Measurements from ENCODE around the gene SOX13.
A peak's percentile ranks its signal among the peaks of the same experiment; 100 is the strongest.

SOX13 gene

DNA sequence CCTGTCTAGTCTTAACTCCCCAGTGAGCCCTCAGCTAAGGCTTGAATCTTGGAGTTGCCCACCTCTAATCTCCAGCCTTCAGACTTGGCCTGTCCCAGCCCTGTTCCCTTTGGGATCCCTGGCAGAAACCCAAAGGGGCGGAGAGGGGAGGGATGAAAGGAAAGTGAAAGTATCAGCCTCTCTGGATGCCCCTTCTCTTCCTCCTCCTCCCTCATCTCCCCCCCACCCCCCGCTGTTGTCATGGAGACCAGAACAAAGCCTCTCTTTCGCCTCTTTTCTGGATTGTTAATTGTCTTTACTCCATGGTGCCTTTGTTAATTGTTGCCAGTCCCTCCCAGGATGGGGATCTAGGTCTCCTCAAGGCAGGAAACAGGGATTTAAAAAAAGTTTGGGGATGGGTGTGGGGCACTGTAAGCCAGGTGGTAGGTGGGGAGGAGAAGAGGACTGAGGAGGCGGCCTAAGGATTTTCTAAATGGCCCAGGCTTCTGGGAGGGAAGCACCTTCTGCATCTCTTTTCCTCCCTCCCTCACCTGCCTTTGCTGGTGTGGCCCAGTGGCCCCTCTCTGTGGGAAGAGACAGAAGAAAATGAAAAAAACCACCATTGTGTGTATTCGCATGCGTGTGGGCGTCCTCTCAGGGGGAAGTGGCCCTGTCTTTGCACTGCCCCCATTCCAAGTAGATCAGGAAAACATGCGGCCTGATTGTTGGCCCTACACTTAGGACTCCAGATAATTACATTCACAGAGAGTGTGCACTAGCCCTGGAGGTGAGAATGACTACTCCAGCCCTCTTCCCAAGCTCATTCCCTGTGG, 7.5 kb upstream of the SOX13 start:
- no peak for DNase-seq

DNA sequence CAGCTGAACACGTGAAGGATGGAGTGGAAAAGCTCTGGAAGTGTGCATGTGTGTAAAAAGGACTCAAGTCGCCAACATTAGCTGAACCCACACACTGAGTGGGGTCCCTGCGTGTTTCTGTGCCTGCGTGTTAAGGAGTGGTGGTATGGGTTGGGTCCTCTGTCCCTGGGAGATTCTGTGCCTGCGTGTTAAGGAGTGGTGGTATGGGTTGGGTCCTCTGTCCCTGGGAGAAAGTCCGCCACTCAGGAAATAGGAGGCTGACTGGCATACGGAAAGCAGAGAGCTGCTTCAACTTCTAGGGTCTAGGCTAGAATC, 7.0 kb upstream of the SOX13 start:
- no peak for DNase-seq

DNA sequence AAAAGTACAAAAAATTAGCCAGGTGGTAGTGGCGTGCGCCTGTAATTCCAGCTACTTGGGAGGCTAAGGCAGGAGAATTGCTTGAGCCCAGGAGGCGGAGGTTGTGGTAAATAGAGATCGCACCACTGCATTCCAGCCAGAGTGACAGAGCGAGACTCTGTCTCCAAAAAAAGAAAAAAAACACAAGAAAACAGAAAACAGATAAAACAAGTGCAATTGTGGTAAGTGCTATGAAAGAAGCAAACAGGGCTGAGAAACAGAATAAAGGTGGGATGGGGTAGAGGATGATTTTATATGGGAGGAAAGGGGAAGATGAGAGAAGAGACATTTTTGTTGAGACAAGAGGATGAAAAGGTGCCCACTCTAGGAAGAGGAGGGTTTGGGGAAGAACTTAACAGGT, 5.0 kb upstream of the SOX13 start:
- DNase-seq = no peak

DNA sequence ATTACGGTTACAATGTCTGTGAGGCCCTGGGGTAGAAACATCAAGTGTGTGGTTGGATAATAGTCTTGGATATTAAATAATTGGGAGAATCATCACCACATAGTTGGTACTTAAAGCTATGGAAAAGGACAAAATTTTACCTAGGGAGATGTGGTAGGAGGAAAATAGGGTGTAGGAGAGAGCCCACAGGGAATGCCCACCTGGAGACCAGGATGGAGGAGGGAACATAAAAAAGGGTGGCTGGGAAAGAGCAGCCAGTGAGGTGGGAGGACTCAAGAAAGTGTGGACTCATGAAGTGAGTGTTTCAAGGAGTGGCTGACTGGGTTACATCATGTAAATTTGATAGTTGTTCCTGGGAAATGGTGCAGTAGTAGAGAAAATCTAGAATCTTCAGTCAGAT, 3.0 kb upstream of the SOX13 start:
- no peak for DNase-seq

DNA sequence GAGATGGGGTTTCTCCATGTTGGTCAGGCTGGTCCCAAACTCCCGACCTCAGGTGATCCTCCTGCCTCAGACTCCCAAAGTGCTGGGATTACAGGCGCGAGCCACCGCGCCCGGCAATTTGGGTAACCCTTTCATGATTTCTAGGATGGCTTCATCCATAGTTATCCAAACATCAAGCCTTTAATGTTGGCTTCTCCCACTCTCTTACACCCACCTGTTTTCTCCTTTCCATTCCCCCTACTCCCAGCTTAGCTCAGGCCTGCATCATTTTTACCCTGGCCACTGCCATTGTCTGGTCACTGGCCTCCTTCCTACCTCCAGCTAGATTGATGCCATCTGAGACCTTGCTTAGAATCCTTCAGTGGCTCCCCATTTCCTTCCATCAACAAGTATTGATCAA, 2.0 kb upstream of the SOX13 start:
- DNase-seq = no peak

DNA sequence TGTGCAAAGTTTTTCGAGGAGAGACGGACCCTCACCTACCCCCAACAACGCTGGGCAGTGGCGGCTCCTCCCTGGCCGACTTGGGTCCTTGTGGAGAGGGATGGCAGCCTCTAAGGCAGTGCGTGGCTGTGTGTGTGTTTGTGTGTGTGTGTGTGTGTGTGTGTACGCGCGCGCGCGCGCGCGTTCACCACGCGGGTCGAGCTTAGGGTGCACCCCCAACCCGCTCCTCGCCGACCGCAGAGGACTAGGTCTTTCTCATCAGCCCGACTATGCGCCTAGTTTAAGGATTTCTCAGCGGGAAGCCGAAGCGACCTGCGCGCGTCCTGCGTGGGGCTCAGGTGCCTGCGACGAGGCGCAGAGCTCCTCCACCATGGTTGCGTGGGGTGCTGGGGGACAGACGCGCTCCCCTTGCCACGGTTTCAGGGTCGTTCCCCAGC, 940 bp downstream of the SOX13 start:
- no peak for DNase-seq

DNA sequence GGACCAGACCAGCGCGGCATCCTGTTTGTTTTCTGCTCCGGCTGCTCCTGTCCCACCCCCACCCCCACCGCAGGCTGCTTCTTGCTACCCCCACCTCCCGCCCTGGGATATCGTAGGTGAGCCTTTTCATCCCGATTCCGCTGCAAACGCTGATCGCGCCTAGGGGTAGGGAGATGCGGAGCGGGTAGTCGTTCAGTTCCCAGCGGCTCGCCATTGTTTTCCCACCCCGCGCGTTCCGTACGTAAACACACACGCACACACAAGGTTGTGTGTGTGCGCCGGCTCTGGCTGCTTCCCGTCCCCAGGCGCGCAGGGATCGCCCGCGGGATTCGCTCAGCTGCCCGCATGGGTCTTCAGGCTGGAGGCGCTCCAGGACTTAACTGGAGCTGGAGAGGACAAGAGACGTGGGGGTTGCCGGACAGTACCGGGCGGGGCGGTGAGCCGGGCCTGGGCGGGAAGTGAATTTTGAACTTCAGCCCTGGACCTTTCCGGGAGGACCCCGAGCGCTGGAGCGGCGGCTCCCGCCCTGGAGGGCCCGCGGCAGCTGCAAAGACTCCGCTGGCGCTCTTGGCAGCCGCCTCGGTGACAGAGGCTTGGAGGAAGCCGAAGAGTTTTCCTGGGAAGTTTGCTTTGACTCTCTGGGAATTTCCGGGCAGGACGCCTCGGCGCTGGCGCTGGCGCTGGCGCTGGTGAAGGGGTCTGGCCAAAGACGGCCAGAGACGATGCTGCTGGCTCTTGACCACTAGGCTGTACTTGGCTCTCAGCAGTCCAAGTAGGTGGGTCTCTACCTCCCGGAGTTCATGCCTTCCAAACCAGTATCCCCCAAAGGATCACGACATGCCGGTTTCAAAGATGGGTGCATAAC, 1.6 kb downstream of the SOX13 start:
- DNase-seq = peak; percentile 55

DNA sequence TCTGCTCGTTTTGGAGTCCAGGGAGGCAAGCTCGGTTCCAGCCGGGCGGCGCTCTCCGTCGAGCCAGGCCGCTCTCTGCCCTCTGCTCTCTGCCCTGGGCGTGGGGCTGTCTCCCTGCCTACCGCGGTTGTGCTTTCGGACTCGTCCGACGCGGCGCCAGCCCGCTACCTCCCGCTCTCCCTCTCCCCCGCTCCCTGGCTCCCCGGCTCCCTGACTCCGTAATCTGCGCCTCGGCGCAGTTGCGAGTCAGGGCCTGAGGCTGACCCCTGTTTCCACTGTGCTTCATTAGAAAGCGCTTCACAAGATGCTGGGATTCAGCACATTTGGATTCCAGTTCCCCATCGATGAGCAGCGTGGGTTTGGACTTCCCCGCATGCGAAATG, 2.2 kb downstream of the SOX13 start:
- no peak for DNase-seq

DNA sequence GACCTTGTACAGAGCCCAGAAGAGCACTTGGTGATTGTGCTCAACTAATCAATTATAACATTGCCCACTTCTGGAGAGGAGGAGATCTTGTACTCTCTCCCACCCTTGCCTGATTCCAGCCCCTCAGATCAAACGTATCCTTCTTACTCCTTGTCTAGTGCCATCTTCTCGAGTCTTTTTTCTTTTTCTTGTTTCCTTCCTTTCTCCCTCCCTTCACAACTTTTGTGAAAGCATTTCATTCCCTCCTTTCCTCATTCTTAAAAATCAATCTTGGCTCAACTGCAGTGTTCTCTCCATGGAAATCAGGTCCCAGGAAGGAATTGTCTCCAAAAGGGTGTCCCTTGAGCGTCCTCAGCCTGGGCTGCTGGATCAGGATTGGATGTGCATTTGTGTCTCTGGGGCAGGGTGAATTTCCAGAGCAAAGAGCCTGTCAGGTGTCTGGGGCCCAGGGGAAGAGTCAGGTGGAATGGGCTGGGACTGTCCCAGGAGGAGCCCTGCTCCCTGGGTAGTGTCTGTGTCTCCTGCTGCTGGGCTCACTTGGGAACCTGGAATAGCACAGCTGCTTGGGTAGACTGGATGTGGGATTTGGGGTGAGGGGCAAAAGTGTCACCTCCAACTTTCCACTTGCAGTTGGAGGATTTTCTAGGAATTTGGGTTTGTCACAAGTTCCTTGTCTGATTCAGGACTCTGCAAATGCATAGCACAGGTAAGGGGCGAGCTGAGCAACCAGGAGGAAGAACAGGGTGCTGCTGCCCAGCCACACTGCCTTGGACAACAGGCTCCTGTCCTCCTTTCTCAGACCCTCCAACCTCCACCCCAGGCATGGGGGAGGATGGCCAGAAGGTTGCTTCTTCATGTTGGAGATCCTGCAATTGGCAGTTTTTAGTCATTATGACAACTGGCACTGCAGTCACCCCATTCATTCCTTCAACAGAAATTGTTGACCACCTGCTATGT, 3.3 kb downstream of the SOX13 start:
- DNase-seq = no peak

DNA sequence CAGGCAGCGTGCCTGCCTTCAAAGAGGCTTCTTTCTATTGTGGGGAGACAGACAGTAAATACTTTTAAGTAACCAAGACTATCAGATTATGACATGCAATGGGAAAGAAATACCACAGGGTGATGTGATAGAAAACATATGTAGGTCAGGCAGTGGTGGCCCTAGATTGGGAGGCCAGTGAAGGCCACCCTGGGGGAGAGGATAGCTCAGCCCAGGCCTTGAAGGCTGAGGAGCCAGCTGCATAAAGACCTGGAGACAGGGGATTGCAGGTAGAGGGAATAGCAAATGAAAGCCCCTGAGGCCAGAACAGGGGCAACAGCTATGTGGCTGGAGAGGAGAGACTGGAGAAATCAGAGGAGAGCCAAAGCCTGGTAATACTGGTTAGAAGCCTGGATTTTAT, 4.0 kb downstream of the SOX13 start:
- DNase-seq = no peak

DNA sequence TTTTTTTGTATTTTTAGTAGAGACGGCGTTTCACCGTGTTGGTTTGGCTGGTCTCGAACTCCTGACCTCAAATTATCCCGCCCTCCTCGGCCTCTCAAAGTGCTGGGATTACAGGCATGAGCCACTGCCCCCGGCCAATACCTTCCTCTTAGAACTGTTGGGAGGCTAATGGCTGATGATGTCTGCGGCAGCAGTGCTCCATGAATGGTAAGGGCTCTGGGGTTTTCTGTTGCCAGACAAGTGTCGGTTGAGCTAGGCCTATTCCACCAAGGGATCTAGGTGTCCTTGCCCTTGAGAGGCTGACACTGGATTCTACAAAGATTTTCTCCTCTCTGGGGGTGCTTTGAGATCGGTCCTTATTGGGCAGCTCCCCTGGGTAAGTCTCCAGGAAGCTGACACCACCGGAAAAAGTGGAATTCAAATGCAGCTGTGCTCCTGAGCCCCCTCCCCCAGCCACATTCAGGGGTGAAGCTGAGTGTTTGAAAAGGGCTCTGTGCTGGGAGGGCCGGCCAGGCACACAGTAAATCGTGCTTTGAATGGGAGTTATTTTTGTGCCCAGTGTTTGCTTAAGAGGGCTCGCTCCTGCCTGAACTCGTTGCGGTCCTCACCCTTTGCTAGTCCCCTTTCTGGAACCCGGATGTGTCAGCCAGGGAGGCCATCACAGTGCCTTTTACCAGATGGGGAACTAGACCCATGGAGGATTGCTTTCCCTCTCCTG, 5.2 kb downstream of the SOX13 start:
- no peak for DNase-seq

DNA sequence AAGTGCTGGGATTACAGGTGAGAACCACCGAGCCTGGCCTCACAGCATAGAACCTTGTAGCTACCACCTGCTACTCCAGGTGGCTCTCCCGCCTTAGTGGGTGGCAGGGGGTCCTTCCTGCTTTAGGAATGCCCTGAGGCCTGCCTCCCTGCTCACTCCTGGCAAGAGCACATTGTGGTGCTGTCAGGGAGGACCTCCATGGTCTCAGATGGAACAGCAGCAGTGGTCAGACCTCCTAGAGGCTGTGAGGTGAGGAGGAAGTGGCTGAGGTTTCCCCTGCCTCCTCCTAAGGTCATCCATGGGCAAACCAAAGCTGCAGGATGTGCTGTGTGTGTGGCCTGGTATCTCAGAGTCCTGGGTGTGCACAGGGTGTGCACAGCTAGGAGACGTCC, 6.7 kb downstream of the SOX13 start:
- peak; percentile 65 for DNase-seq

DNA sequence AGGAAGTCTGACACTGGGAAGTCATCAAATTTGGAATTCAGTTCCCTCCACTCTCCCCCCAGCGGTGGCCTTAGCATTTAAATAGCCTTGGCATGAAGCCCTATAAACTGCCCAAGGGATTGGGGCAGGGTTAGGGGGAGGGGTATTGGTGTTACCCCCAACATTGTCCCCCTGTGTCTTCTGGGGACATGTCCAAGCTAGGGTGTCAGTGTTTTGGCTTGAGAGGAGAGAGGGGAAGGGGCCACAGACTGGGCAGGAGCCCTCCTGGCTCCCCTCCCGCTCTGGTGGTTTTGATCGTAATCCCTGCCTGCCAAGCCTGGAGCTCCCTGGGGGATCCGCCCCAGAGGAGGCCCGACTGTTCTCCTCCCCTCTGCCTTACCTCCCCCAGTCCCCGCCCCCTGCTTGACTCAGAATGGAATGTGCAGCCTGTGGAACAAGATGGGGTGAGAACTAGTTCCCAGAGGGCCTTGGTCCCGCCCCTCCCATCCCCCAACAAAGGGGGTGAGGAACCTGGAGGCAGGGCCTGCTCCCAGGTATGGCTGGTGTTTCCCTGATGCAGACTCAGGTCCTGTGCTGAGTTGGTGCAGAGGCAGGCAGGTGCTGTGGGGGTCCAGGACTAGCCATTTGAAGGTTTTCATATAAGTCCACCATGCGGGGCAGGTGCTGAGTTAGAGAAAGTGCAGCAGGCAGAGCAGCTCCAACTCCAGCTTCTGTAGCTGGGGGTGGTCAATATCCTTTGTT, 7.4 kb downstream of the SOX13 start:
- peak; percentile 93 for DNase-seq

DNA sequence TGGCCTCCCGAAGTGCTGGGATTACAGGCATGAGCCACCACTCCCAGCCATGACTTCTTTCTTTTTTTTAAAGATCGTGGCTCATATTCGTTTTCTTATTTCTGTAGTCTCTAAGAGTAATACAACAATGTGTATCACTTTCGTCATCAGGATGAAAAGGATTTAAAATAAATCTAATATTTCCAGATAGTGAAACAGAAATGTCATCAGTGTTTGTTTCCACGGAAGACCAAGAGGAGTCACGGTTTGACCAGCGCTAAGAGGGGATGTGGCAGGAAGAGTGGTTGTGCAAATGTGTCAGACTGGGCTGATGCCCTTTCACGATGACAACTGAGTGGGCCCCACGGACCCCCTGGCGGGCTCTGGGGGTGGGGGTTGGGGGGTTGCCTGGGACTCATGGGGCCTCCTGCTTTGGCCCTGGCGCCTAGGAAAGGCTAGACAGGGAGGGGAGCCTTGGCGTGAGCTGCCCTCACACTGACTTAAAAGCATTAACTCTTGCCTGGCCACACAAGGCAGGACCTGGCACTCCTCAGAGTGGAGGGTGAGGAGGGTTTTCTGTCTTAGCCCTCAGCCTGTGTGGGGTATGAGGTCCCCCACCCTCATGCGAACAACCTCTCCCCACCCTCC, 8.4 kb downstream of the SOX13 start:
- no peak for DNase-seq

DNA sequence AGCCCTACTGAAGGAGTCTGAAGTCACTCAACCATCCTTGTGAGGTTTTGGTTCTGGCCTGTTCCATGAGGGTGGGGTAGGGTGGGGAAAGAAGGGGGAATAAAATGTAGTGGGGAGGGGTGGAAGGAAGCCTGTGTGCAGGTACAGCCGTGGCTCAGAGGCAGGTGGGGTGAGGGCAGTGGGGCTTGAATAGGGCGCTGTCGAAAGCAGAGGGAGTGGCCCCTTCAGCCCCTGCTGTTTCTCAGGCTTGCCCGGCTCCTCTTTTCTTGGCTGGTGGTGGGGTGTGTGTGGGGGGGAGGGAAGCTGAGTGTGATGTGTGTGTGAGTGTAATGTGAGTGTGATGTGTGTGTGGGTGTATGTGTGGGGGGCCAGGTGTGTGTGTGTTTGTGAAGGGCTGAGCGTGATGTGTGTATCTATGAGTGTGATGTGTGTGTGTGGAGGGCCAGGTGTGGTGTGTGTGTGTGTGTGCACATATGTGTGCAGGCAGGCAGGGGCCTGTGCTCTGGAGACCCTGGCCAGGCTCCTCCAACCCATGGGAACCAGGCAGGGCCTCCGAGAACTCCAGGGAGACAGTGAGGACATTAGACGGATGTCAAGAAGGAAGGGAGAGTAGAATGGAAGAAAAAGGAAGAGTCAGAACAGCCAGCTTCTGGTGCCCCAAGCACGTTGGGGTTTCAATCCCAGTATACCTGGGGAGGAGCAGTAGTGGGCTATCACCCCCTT, 9.0 kb downstream of the SOX13 start:
- no peak for DNase-seq

DNA sequence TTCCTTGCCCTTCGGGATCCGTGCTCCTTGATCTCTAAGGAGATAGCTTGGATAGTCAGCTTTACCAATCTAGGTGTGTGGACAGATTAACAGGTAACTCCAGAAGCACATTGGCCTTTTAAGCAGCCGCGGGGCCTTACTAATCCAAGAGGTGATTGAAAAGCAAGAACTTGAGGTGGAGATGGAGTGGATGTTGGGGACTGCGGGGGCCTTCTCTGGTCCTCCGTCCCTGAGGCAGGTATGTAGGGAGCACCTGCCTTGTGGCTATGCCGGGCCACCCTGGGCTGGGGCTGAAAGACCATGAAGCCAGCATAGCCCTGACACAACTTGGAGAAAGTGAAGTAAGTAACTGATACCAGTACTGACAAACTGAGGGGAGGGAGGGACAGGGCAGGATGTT, 10.6 kb downstream of the SOX13 start:
- no peak for DNase-seq

DNA sequence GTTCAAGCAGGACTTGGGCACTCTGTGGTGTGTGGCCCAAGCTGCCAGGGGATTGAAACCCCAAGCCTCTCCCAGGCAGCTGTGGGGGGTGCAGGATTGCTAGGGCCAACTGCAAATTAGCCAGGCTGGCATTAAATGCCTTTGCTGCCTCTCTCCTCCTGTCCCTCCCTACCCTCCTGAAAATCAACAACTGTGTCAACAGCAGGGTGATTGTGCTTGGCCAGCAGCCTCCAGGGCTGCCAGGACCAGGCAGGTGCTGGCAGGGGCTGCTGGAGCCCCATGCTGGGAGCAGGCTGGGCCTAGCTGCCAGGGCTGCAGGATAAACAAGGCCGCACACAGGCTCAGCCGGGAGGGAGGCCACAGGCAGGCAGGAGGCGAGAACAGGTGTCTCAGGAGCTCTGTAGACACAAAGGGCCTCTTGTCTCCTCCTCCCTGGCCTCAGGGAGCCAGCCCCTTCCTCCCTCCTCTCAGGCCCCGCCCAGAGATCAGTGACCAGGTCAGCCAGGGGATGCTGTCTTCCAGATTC, 11.4 kb downstream of the SOX13 start:
- DNase-seq = no peak

DNA sequence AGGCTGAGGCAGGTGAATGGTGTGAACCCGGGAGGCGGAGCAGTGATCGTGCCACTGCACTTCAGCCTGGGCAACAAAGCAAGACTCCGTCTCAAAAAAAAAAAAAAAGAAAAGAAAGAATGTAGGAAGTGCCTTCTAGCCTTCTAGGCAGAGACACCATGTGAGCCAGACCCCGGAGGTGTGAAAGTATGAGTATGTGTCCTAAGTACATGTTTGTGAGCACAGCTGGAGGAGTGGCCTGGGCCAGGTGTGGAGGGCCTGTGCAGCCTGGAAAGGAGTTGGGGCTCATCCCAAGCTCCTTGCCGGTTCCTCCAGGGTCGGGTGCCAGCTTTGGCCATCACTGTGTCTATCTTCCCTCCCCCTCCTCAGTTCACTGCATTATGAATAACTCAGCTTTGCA, 13.0 kb downstream of the SOX13 start:
- DNase-seq = no peak

DNA sequence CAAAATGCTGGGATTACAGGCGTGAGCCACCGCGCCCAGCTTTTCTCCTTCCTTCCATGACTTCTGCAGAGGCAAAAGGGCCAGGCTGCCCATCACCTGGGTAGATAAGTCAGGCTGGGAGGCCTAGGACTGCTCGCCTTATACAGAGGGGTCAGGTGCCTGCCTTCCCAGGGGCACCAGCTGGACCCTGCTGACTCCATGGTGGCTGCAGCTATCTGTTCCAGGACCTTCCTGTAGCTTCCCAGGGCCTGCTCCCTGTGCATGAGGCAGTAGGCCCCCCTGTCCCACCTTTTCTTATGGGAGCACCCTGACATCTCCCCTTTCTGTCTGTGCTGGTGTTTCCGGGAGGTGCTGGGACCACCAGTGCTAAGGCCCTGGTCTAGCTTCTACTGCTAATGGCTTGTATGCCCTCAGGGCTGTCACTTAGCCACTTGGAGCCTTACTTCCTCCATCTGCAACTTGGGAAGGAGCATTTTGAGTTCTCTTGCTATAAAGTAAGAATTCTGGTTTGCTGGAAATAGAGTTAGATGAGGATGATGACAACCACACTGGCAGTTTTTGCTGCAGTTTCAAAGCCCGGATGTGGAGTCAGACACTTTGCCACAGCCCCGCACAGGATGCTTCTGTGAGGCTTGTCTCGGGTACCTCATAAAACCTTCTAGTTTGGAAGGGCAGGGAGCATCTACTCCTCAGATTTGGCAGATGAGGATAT, 14.4 kb downstream of the SOX13 start:
- no peak for DNase-seq
